ENCODE measurements around the gene STX11.

- TF ChIP-seq, protein P1, sequence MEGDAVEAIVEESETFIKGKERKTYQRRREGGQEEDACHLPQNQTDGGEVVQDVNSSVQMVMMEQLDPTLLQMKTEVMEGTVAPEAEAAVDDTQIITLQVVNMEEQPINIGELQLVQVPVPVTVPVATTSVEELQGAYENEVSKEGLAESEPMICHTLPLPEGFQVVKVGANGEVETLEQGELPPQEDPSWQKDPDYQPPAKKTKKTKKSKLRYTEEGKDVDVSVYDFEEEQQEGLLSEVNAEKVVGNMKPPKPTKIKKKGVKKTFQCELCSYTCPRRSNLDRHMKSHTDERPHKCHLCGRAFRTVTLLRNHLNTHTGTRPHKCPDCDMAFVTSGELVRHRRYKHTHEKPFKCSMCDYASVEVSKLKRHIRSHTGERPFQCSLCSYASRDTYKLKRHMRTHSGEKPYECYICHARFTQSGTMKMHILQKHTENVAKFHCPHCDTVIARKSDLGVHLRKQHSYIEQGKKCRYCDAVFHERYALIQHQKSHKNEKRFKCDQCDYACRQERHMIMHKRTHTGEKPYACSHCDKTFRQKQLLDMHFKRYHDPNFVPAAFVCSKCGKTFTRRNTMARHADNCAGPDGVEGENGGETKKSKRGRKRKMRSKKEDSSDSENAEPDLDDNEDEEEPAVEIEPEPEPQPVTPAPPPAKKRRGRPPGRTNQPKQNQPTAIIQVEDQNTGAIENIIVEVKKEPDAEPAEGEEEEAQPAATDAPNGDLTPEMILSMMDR (IDR thresholded peaks at IDR 0.05; ENCODE audit: low read length), result no peak
- no peak for TF ChIP-seq EZH2phosphoT487 (IDR thresholded peaks at IDR 0.05; ENCODE audit: low read length)
Observed at GRCh38 chr6:144232832-144233230, 82.5 kb downstream of the STX11 start.
